ENCODE measurements around the gene SARS1. TPM values are rescaled to one million over a fixed set of nuclear protein-coding genes. Genes with fewer than 3 reads are reported as not detected.

SARS1 gene
- total RNA-seq, 1 donor from 2014 or later, result 104 TPM

DNA sequence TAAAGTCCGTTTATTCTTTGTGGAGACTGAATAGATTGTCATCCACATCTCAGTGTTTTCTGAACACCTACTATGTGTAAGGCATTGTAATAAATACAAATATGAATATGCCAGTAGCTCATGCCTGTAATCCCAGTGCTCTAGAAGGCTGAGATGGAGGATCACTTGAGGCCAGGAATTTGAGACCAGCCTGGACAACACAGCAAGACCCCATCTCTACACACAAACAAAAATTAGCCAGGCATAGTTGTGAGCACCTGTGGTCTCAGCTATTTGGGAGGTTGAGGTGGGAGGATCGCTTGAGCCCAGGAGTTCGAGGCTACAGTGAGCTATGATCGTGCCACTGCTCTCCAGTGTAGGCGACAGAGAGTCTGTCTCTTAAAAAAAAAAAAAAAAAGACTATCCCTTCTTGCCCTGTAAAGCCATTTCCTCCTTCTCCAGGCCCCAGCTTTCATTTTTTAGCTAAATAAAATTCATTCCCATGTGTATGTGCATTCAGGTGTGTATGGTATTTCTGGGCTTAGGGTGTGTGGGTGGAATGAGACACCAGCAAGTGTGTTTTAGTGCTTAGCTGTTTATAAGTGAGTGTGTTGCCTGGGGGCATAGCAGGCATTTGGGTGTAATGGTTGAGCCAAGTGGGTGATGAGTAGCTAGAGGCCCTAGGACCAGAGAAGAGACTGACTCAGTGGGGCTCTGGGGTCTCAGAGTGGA is 43.4 kb downstream of the SARS1 start:
- no peak for DNase-seq (ENCODE audit: low spot score)
- intact Hi-C loops (cut with DNase I), result no loop called here

DNA sequence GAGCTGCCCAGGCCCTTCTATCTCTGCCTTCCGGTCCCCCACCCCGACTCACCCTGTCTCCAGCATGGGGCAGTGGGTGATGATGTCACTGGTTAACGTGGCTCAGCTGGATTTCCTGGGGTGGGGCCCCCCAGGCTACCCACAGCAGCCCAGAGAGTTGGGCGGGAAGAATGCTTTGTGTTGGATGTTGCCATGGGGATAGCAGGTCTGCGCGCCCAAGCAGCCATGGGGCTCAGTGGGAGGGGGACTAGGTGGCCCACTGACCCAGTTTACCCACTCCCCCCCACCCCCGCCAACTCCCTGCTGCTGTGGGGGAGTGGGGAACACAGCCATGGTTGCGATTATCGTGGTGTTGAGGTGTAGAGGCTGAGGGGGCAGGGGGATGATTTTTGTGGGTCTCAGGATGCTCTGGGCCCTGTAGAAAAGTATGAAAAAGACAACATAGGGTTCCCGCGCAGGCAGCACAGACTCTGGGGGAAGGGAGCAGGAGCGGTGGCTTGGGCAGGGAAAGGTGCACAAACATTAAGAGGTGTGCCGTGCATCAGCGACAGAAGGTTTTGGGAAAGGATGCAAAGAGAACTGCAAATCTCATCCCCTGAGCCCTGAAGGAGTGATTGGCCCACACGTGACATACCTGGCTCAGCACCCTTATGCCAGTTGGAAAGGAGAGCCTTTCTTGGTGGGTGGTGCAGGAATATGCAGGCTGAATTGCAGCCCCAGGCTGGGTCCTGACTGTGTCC is 44.1 kb downstream of the SARS1 start:
- intact Hi-C loops (cut with DNase I), result no loop called here
- no peak for DNase-seq (ENCODE audit: low spot score)

DNA sequence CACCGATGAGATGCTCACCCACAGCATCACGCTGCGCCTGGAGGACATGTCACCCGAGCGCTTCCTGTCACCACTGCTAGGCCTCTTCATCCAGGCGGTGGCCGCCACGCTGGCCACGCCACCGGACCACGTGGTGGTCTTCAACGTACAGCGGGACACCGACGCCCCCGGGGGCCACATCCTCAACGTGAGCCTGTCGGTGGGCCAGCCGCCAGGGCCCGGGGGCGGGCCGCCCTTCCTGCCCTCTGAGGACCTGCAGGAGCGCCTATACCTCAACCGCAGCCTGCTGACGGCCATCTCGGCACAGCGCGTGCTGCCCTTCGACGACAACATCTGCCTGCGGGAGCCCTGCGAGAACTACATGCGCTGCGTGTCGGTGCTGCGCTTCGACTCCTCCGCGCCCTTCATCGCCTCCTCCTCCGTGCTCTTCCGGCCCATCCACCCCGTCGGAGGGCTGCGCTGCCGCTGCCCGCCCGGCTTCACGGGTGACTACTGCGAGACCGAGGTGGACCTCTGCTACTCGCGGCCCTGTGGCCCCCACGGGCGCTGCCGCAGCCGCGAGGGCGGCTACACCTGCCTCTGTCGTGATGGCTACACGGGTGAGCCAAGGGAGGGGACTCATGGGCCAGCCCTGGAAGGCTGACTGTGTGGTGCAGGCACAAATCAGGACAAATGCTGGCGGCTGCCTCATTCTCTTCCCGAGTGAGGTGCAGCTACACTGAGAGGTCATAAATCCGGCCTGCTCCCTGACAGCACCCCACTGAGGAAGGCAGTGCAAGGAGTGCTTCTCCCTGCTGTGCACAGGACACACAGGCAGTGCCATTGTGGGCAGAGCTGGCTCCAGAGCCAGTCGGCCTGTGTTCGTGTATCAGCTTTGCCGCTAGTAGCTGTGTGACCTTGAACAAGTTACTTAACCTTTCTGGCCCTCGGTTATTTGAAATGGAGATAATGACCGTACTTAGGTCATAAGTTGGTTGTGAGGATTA is 45.1 kb downstream of the SARS1 start:
- intact Hi-C loops (cut with DNase I), result no loop called here
- DNase-seq (ENCODE audit: low spot score), result no peak

DNA sequence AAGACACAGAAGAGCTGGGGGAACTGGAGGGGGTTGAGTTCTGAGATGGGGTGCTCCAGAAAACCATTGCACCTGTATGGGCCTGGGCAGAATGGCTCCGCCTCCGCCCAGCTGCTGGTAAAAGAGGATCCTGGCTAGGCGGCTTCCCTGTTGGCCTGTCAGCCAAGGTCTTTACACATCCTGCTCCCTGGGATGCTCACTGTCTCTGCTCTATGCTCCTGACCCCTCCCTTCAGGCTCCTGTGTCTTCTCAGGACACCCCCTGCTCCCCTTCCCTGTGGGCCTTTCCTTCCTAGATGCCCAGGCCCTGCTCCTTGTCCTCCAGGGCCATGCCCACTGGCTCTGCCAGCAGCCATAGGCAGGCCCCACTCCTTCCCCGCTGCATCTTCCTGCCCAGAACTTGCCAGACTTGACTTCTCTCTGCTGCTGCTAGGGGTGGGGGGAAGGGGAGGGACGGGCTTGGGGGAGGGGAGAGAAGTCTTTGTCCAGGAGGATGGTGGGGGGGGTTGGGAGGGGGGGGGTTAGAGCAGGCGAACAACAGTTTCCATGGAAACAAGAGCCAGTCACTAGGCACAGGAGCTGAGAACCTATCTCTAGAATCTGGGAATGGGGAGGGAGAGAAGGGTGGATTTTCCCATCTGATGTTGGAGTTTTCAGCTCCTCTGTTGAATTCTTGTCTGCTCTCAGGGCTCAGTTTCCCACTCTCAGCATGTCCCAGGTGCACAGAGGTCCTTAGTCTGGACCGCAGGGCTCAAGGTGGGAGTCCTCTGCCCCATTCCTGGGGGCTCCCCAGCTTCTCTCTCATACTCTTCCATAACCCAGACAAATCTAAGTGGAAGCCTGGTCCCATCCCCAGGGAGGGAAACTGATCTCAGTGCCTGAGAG is 46.2 kb downstream of the SARS1 start:
- intact Hi-C loops (cut with DNase I), result loop anchor here (5.0 kb wide), 2 partner anchors 137 to 272 kb away; partner anchors contain the start of gene SORT1
- DNase-seq (ENCODE audit: low spot score), result no peak

DNA sequence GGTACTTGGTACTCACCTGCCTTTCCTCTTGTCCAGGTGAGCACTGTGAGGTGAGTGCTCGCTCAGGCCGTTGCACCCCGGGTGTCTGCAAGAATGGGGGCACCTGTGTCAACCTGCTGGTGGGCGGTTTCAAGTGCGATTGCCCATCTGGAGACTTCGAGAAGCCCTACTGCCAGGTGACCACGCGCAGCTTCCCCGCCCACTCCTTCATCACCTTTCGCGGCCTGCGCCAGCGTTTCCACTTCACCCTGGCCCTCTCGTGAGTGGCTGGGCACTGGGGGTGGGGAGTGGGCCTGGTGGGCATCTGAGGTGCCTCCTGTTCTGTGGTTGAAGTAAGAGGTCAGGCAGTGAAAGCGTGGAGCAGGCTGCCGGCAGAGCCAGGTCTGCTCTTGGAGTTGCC is 47.3 kb downstream of the SARS1 start:
- intact Hi-C loops (cut with DNase I), result loop anchor here (5.0 kb wide), 2 partner anchors 136 to 271 kb away; partner anchors contain the start of gene SORT1
- no peak for DNase-seq (ENCODE audit: low spot score)

- DNase-seq (ENCODE audit: low spot score), result no peak
- intact Hi-C loops (cut with DNase I), result loop anchor here (5.0 kb wide), 2 partner anchors 136 to 271 kb away; partner anchors contain the start of gene SORT1
Measured at GRCh38 chr1:109261578-109261977, 47.9 kb downstream of the SARS1 start.

DNA sequence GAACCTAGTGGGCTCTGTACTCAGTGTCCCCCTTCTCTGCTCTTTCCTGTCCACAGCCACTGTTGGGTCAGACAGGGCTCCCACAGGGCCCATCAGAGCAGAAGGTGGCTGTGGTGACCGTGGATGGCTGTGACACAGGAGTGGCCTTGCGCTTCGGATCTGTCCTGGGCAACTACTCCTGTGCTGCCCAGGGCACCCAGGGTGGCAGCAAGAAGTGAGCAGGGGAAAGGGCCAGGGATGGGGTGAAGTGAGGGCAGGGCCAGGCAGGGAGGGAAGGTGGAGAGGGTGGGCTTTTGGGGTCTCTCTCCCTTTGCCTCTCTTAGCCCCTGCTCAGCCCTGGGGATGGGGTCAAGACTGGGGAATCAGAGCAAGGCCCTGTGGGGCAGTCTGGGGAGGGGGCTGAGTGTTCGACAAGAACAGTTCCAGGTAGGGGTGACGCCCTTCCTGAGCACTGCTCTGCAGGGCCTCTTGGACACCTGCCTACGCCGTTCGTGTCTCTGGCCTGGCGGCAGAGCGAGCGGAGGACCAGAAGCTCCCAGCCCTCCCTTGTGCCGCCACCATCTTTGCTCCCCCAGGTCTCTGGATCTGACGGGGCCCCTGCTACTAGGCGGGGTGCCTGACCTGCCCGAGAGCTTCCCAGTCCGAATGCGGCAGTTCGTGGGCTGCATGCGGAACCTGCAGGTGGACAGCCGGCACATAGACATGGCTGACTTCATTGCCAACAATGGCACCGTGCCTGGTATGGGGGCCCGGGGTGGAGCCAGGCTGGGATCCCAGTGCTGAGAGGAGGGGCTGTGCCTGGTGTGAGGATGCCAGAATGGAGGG is 48.7 kb downstream of the SARS1 start:
- DNase-seq (ENCODE audit: low spot score), result no peak

DNA sequence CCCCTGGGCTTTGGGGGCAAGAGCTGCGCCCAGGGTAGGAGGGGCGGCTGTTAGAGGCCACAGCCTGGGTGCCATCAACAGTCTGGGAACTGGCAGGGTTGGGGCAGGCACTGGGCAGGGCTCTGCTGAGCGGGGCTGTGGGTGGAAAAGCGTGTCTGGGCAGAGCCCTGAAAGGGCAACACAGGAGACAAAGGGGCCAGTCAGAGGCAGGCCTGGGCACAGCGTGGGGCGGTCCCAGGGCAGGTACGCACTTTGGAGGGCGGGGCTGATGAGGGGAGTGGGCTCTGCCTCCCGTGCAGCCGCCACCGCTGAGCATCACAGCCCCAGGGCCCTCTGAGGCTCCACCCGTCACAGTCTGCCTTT is 49.5 kb downstream of the SARS1 start:
- DNase-seq (ENCODE audit: low spot score), result no peak
- intact Hi-C loops (cut with DNase I), result loop anchor here (5.0 kb wide), 2 partner anchors 134 to 269 kb away; partner anchors contain the start of gene SORT1

More for the DNA sequence above, 48.7 kb downstream of the SARS1 start:
- intact Hi-C loops (cut with DNase I), result loop anchor here (5.0 kb wide), 2 partner anchors 135 to 270 kb away; partner anchors contain the start of gene SORT1

- intact Hi-C loops (cut with DNase I), result loop anchor here (5.0 kb wide), 2 partner anchors 134 to 269 kb away; partner anchors contain the start of gene SORT1
- peak; percentile 92 for DNase-seq (ENCODE audit: low spot score)
Measured at GRCh38 chr1:109263597-109264378, 50.1 kb downstream of the SARS1 start.

DNA sequence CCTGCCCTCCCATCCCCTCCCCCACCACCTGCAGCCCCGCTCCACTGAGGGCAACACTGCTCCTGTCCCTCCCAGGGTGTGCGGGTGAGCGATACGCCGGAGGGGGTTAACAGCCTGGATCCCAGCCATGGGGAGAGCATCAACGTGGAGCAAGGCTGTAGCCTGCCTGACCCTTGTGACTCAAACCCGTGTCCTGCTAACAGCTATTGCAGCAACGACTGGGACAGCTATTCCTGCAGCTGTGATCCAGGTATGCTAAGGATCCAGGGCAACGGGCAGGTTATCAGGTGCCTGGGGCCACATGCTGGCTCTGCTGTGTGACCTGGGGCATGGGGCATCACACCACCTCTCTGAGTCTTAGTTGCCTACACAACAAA is 50.6 kb downstream of the SARS1 start:
- no peak for DNase-seq (ENCODE audit: low spot score)
- intact Hi-C loops (cut with DNase I), result loop anchor here (5.0 kb wide), 2 partner anchors 133 to 268 kb away; partner anchors contain the start of gene SORT1

GRCh38 chr1:109265016-109265415 is 51.3 kb downstream of the SARS1 start:
- DNase-seq (ENCODE audit: low spot score), result no peak
- intact Hi-C loops (cut with DNase I), result no loop called here

- DNase-seq (ENCODE audit: low spot score), result no peak
- intact Hi-C loops (cut with DNase I), result no loop called here
Measured at GRCh38 chr1:109265741-109266330, 52.1 kb downstream of the SARS1 start.

GRCh38 chr1:109266965-109267364 is 53.2 kb downstream of the SARS1 start:
- intact Hi-C loops (cut with DNase I), result no loop called here
- DNase-seq (ENCODE audit: low spot score), result no peak

GRCh38 chr1:109267743-109268300 is 54.1 kb downstream of the SARS1 start:
- DNase-seq (ENCODE audit: low spot score), result no peak
- intact Hi-C loops (cut with DNase I), result no loop called here

GRCh38 chr1:109268431-109269211 is 54.9 kb downstream of the SARS1 start:
- intact Hi-C loops (cut with DNase I), result no loop called here
- no peak for DNase-seq (ENCODE audit: low spot score)
